GM21515 (cell line): ENCODE results near the gene PPP2R5A.
"Not testable (repeated sequence)": the region's sequence is repeated elsewhere in the genome, so short reads cannot be mapped to it uniquely, and the experiment has no call there.

Experiments used
- ATAC-seq: cut with Tn5 transposase; IDR thresholded peaks from one replicate; pipeline ENCODE4 v1.9.1; 2021; ENCODE audit not compliant: unreplicated experiment

The PPP2R5A gene

DNA sequence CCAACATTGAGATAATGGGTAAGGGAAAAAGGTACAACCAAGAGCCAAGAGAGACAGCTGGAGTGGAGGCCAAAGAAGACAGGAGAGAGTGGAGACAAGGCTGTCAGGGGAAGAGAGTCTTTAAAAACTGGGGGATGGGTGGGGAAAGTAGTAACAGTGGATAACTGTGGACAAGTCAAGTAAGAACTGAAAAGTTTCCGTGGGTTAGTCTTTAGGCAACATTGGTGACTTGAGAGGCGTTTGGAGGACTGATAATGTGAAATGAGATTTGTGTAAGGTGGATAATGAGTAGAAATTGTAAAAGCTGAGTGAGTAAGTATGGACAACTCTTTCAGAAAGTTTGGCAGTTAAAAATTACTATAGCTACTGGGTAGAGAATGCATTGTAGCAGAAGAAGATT lies 10.4 kb downstream of the PPP2R5A start:
- no peak for ATAC-seq

DNA sequence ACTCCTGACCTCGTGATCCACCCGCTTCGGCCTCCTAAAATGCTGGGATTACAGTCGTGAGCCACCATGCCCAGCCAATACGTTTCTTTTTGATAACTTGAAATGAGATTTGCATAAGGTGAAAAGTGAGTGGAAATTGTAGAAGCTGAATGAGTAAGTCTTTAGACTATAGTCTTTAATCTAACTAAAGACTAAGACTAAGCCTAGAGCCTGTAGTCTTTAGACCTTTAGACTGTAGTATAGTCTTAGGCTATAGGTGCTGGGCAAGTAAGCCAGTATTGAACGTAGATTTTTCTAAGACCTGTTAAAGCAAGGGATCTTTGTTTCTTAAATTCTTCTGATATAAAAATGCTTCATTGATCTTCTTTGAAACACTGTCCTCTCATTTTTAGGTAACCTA lies 12.1 kb downstream of the PPP2R5A start:
- ATAC-seq, result no peak

DNA sequence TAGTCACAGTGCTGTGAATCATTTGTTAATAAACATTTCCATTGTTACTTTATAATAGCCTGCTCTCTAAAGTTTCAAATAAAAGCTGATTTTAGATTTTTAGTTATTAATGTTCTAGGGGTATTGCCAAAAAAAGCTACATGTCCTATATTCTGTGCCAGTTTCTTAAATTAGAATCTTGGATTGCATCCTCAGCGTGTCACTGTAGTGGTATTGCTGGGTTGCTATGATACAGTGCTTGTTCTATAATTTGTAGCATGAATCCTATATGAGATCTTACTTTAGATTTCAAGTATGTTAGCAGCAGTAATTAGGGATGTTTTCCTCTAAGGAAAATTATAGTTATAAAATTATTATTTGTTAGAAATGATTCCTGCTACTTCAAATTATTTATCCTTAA lies 16.4 kb downstream of the PPP2R5A start:
- no peak for ATAC-seq

DNA sequence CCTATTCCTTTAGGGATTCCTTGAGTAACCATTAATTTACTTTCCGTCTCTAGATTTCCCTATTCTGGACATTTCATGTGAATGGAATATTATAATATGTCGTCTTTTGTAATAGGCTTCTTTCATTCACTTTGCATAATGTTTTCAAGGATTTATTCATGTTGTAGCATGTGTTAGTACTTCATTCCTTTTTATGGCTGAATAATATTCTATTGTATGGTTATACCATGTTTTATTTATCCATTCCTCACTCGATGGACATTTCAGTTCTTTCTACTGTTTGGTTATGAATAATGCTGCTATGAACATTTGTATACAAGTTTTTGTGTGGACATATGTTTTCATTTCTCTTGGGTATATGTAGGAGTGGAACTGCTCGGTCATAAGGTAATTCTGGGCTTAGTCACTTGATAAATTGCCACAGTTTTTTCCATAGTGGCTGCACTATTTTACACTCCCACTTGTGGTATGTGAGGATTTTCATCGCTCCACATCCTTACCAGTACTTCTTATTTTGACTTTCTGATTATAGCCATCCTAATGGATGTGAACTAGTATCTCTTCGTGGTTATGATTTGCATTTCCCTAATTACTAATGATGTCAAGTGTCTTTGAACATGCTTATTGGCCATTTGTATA lies 17.7 kb downstream of the PPP2R5A start:
- ATAC-seq, result no peak

DNA sequence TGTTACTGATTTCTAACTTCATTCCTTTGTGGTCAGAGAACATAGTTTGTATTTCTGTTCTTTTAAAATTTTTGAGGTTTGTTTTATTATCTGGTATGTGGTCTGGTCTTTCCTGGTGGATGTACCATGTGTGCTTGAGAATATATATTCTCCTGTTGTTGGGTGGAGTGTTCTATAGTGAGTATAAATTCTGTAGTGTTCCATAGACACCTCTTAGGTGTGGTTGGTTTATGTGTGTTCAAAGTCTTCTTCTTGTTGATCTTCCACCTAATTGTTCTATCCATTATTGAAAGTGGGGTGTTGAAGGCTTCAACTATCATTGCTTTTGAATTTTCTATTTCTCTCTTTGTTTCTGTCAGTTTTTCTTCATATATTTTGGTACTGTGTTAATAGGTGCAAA lies 20.1 kb downstream of the PPP2R5A start:
- no peak for ATAC-seq

DNA sequence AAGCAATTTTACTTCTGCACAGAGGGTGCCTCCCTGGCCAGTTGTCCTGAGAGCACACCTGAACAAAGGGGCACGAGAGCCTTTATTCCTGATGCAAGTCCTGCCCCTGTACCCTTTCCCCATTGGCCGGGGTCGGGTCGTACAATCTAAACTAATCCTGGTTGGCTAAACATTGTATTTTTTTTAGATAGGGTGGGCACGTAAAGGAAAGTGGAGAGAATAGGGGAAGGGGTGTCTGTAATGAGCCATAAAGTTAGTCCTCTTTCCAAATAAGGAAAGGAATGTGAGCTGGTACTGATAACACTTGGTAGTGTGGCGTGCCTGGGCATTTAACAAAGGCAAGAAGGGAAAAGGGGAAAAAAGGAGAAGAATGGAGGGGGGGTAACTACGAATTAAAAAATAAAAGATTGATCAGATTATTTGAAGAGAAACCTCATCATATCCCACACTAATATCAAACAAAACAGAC lies 20.8 kb downstream of the PPP2R5A start:
- not testable (repeated sequence) for ATAC-seq

DNA sequence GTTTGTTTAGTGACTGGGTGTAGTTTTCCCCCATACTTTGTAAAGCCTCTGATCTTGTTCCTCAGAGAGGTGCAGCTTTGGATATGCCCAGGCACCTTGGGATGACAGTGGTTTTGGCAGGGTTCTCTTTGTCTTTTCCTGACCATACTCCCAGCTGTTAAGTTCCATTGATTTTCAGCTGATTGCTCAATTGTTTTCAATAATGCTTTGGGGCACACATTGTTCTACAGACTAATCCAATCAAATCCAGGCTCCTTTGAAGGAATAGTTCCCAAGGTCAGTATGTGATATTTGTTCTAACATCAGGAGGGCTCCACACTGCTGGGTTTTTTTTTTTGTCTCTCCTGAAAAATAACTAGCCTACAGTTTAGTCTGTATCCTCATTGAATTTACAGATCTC lies 24.8 kb downstream of the PPP2R5A start:
- no peak for ATAC-seq

DNA sequence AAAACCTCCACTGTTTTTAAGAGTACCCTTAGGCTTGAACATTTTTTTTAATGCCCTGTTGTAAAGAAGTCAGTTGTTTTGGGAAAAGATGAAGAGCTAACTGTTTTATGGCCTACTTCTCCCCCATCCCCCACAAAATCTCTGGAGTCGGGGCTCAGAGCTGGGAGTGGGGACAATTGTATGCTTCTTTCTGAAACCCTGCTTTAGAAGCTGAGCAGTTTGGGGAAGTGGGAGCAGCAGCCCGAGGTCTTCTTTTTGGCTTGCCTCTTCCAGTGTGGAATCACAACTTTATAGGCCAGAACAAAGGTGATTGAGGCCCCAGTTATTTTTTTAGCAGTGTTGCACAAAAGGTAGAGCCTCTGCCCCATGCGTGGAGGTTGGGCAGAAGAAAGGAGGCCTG lies 25.2 kb downstream of the PPP2R5A start:
- ATAC-seq, result no peak

DNA sequence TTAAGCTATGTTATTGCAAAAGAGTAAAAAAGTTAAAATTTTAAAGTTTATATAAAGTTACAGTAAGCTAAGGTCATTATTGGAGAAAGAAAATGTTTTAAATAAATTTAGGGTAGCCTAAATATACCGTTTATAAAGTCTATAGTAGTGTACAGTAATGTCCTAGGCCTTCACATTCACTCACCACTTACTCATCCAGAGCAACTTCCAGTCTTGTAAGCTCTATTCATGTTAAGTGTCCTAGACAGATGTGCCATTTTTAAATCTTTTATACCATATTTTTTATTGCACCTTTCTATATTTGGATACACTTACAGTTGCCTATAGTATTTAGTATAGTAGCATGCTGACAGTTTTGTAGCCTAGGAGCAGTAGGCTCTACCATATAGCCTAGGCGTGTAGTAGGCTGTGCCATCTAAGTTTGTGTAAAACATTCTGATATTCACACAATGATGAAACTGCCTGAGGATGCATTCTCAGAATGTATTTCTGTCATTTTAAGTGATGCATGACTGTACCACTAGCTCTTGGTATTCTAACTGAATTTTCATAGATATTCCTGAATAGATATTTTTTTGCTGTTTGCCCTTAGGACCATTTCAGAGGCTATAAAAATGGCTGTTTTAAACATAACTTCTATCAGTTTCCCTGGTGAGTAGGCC lies 26.8 kb downstream of the PPP2R5A start:
- no peak for ATAC-seq

DNA sequence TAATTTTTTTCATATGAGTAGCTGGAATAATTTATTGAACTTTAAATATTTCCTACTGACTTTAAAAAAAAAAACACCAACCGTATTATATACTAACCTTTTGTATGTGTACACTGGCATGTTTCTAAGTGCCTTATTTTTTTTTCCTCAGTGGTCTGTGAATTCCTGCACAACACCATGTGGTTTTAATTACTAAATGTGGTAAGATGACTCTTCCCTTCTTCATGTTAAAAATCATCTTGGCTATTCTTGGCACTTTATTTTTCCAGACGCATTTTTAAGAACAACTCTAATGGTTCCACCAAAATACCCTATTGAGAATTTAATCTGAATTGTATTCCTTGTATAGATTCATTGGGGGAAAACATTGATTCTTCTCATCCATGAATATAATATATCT lies 28.4 kb downstream of the PPP2R5A start:
- no peak for ATAC-seq

DNA sequence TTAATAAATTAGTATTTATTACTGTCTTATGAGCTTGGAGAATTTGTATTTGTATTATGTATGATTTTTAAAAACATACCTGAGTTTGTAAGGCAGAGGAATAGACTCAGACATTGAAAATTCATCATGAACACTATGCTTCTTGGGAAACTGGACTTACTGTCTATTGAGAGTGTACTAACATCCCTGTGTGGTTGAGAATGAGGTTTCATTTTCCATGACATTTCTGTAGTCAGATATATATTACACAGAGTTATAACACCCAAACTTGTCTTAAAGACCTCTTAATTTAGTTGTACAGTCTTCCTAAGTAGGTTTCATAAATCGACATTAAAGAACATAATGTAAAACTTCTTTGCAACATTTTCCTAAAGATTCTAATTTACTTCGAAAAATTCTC lies 30.0 kb downstream of the PPP2R5A start:
- no peak for ATAC-seq

DNA sequence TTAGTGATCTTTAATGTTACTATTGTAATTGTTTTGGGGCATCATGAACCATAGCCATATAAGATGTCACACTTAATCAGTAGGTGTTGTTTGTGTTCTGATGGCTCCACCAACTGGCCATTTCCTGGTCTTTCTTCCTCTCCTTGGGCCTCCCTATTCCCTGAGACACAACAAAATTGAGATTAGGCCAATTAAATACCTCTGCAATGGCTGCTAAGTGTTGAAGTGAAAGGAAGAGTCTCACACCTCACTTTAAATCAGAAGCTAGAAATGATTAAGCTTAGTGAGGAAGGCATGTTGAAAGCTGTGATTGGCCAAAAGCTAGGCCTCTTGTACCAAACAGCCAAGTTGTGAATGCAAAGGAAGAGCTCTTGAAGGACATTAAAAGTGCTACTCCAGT lies 30.7 kb downstream of the PPP2R5A start:
- no peak for ATAC-seq

DNA sequence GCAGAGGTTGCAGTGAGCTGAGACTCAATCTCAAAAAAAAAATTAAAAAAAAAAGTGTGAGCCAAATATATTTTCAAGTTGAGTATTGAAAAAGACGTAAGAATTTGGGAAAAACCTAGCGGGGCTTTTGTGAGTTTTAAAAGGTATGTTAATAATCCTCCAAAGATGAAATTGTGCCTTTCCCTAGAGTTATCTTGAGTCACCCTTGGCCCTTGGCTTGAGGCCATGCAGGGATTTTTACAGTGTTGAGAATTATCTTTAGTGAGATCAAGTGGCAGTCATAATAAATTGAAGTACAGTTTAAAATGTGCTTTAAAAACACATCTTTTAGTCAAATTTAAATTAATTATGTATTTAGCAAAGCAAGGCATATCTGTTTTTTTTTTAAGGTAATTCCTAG lies 32.7 kb downstream of the PPP2R5A start:
- no peak for ATAC-seq

DNA sequence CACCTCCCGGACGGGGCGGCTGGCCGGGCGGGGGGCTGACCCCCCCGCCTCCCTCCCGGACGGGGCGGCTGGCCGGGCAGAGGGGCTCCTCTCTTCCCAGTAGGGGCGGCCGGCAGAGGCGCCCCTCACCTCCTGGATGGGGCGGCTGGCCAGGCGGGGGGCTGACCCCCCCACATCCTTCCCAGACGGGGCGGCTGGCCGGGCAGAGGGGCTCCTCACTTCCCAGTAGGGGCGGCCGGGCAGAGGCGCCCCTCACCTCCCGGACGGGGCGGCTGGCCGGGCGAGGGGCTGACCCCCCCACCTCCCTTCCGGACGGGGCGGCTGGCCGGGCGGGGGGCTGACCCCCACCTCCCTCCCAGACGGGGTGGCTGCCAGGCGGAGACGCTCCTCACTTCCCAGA lies 35.8 kb downstream of the PPP2R5A start:
- ATAC-seq, result not testable (repeated sequence)

DNA sequence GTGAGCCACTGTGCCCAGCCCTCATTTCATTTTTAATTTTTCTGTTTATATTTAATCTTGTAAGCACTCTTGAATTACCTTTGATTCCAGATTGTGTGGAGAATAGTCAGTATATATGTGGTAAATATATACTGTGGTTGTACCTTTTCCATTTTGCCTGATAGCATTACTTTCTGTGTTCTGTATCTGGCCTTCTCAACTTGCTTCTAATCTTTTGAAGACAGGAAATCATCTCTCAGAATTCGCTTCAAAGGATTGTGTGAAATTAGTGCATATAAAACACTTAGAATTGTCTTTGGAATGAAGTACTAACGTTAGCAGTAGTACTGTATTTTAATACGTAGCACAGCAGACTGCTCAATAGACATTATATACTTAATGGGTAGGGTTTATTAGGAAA lies 37.9 kb downstream of the PPP2R5A start:
- no peak for ATAC-seq

DNA sequence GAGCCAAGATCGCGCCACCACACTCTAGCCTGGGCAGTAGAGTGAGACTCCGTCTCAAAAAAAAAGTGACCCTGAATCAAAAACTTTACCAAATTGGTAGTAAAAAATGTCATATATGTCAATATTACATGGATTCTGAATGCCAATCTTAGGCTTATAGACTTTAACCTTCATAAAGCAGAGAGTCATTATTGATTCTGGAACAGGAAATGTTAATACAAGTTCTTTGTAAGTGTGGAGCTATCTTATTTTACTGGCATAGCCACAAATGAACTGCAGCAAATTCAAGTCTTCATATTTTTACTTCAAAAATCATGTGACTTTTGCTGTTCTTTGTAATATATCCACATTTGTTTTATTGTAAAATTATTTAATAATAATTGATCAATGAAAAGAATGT lies 41.3 kb downstream of the PPP2R5A start:
- ATAC-seq, result no peak

DNA sequence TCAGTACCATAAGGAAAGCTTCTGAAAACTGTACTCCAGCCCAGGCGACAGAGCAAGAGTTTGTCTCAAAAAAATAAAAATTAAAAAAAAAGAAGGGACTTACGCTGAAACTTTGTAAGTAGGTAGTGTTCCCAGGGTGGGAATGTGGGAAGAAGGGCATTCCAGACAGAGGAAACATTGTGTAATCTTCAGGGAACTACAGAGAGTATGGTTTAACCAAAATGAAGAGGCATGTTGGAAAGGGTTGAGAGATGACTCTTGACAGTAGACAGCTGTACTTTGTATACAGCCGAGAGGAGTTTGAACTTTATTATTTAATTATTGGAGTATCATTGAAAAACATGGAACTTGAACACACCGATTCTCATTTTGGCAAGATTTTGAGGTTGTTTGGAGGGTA lies 43.0 kb downstream of the PPP2R5A start:
- ATAC-seq, result no peak

DNA sequence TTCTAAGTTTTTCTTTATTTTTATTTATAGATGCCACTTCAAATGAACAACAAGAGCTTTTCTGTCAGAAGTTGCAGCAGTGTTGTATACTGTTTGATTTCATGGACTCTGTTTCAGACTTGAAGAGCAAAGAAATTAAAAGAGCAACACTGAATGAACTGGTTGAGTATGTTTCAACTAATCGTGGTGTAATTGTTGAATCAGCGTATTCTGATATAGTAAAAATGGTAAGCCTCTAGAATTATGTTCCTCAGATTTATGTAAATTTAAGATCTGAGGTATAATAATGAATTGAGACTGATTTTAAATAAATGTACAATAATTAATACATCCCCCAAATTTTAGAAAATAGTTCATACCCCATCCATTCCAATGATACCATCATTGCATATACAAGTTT lies 43.9 kb downstream of the PPP2R5A start:
- no peak for ATAC-seq

DNA sequence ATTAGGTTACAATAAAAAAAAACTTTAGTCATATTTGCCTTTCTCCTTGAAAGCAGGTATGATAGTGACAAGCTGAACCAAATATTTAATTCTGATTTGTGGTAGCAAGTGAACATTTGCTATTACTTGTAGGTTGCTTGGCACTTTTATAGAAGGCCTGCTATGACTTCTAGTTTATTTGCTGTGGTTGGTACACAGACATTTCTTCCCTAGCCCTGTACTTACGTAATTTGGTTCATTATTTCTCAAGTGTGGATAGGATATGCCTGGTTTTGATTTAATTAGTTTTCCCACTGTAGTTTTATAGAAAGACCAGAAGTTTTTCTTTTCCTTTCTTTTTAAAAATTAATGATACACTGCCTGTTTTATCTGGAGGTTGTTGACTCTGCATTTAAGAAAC lies 55.9 kb downstream of the PPP2R5A start:
- ATAC-seq, result no peak

DNA sequence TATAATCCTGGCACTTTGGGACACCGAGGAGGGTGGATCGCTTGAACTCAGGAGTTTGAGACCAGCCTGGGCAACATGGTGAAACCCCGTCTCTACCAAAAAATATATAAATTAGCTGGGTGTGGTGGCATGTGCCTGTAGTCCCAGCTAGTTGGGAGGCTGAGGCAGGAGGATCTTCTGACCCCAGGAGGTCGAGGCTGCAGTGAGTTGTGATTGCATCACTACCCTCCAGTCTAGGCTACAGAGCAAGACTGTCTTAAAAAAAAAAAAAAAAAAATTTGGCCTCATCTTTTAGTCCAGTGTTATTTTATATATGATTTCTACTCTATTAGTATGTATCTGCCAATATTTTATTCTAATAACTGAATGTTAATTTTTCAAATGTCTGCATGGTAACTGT lies 59.7 kb downstream of the PPP2R5A start:
- ATAC-seq, result no peak

DNA sequence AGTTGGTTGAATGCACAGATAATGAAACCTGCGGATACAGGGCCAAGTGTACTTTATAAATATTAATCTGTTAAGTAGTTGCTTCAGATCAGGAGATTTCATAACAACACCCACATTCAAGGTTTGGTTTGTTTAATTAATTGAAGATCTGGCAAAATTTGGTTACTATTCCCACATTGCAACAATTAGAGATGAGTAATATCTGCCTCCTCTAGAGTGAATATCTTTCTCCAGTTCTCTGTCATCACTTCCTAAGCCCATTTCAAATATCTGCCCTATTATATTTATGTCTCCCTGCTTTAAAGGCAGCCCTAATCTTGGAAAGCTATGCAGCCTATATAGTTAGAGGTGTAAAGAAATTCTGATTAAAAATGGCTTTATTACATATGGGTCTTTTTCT lies 61.4 kb downstream of the PPP2R5A start:
- ATAC-seq, result no peak

DNA sequence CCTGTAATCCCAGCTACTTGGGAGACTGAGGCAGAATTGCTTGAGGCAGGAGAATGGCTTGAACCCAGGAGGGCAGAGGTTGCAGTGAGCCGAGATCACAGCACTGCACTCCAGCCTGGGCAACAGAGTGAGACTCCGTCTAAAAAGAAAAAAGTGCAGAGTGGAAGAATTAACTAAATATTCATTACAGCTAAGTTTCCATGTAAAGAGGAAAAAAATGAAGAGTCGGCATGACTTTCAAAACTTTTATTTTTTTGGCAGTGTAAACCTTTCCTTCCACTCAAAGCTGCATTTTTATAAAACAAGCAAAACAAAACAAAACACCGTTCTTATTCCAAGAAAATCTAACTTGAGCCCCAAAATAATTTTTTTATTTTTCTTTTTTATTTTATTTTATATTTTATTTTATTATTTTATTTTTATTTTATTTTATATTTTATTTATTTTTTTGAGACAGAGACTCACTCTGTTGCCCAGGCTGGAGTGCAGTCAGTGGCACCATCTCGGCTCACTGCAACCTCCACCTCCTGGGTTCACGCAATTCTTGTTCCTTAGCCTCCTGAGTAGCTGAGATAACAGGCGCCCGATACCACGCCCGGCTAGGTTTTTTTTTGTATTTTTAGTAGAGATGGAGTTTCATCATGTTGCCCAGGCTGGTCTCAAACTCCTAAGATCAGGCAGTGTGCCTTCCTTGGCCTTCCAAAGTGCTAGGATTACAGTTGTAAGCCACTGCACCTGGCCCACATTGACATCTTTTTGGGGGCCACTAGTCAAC lies 66.6 kb downstream of the PPP2R5A start:
- no peak for ATAC-seq
